GM10266 (cell line): ENCODE results near the gene RAB9B.

Source experiments
- DNase-seq: peaks from one replicate; pipeline ENCODE4 v3.0.0; 2012; ENCODE audit errors: extremely low spot score
- CTCF ChIP-seq: IDR thresholded peaks from 2 replicates; pipeline ENCODE4 v1.5.1; 2012; ENCODE audit warnings: mild to moderate bottlenecking, low read depth; ENCODE audit not compliant: control insufficient read depth, insufficient read depth; ENCODE audit errors: missing control alignments

RAB9B gene

GRCh38 chrX:103811858-103812257 is 20.2 kb downstream of the RAB9B start:
- no peak for TF ChIP-seq CTCF
- no peak for DNase-seq

GRCh38 chrX:103806862-103807474 is 25.1 kb downstream of the RAB9B start:
- no peak for DNase-seq
- no peak for TF ChIP-seq CTCF

- no peak for TF ChIP-seq CTCF
- no peak for DNase-seq
Observed at GRCh38 chrX:103805860-103806259, 26.2 kb downstream of the RAB9B start.

GRCh38 chrX:103800318-103800717 is 31.7 kb downstream of the RAB9B start:
- TF ChIP-seq CTCF, result no peak
- no peak for DNase-seq

GRCh38 chrX:103797691-103798090 is 34.4 kb downstream of the RAB9B start:
- DNase-seq, result no peak
- TF ChIP-seq CTCF, result no peak

GRCh38 chrX:103794119-103794518 is 37.9 kb downstream of the RAB9B start:
- no peak for DNase-seq
- no peak for TF ChIP-seq CTCF

GRCh38 chrX:103793545-103793940 is 38.5 kb downstream of the RAB9B start:
- no peak for TF ChIP-seq CTCF
- DNase-seq, result no peak
